SKM-1 (cell line): Measurements from ENCODE around the gene KCTD15.
A peak's percentile ranks its signal among the peaks of the same experiment; 100 is the strongest.
"Not testable (repeated sequence)": the region's sequence is repeated elsewhere in the genome, so short reads cannot be mapped to it uniquely, and the experiment has no call there.

Experiments used
- DNase-seq: peaks from one replicate; lab custom pipeline; 2025; ENCODE audit not compliant: unreplicated experiment; lab: John Stamatoyannopoulos, UW

The KCTD15 gene

DNA sequence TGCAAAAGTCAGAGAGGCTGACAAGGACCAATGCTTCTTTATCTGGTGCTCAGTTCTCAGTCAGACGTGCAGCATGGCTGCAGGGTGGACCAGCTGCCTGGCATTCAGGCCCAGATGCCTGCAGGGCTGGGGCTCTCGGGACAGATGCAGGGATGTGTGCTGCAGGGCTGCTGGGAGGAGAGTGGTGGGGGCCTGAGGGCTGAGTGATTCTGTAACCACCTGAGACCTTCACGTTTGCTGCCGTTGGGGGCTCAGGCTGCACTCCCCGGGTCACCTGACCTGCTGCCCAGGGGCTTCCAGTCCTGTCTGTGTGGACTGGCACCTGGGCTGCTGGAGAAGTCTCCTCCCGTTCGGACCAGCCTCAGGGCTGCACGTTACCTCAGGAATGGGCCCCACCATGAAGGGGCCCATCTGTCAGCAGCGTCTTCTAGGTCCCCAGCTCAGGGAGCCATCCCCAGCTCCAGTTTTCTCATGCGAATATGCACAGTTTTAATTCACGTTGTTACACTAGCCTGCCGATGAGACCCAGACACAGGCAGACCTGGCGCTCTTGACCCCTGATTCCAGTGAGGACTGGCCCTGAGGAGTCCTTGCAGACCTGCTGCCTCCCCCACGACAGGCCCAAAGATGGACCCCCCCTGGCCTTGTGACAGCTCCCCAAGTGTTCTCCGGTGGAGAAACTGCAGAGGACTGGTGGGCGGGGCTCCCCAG, 16.9 kb downstream of the KCTD15 start:
- DNase-seq = no peak

DNA sequence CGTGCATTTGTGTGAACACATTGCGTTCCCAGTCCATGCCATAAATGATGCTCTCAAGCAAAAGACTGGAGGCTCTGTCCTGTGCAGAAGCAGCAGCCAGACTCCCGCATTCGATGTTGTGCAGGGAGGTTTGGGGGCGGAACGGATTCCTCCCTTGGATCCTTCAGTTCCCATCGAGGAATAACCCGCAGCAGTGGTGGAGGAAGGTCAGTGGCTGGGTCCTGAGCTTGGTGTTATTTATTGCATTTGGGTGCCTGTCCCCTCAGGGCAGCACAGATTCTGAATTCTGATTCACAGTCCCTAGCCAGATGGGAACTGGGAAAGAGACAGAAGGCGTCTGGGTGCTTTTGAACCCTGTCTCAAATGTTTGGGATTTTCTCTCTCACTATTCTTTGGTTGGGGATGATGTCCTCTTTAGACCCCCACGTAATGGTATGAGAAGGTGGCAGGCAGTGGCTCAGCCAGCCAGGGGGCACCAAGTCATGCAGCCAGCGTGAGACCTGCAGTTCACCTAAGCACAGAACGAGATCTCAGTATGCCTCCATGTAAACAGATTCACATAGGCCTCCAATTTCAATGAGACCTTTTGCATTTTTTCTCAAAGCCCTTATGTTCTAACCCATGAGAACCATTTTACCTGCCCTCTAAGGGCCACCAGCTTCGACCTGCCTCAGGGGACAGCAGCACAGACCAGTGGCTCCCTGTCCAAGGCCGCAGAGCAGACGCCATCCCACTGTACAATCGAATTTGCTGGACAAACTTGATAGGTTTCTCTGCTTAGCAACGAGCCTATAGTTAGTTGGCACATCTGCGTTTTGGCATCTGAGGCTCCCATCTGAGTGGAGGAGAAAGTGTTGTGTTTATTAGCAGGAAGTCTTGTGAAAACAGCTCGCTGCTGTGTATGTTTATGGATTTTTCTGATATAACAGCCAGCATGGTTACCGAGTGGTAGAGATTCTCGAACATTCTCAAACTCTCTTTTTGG, 17.8 kb downstream of the KCTD15 start:
- no peak for DNase-seq

DNA sequence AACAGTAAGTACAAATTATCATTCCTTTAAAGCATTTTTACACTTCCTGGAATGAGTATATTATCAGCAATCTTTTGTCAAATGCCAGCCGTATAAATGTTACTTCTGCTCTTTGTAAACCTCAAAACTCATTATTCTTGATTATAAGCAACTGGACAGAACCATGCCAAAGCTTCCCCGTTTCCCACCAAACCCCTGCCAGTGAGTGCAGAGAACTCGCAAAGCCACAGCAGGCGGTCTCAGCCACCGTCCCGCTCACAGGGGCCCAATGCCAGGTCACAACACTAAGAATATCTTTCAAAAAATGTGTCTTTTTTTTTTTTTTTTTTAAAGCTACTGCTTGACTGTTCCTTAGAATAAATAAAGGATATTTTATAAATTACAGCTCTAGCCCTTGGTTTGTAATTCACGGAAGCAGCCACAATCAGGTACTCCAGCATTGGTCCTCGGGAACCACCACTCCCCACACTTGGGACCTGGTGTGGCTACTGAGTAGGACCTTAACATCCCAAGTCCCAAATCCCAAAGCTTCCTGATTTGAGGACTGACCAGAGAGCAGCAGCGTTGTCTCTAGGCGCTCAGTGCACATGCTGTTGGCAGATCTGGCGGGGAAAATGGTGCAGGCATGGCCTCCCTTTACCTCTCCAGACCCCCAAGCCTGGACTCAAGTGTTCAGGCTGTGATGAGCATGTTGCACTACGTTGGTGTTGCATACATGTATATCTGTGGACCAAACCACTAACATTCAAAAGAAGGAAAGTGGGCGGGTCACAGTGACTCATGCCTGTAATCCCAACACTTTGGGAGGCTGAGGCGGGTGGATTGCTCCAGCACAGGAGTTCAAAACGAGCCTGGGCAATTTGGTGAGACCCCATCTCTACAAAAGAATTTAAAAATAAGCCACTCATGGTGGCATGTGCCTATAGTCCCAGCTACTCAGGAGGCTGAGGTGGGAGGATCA, 19.0 kb downstream of the KCTD15 start:
- DNase-seq = no peak

DNA sequence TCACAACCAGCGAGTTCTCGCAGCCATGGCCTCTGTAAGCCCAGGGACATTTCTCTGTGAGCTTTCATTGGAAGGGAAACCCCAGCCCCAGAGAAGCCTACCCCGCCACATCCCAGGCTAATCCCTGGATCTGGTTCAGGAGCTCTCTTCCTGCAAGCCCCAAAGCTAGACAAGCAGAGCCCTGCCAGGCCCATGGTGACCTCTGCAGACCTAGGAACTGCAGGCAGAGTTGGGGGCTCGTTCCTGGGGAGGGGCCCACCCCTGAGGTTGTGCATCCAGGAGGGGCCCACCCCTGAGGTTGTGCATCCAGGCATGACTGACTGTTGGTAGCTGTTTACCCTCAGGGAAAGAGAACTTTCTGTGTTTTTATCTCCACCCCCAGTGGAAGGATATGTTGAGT, 21.7 kb downstream of the KCTD15 start:
- no peak for DNase-seq

DNA sequence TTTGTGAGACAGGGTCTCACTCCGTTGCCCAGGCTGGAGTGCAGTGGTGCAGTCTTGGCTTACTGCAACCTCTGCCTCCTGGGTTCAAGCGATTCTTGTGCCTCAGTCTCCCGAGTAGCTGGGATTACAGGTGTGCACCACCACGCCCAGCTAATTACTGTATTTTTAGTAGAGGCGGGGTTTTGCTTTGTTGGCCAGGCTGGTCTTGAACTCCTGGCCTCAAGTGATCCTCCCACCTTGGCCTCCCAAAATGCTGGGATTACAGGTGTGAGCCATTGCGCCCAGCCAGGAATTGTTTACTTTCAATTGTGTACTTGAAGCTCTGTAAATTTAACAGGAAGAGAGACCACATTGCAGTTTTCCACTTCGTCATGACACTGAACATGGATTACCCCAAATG, 22.4 kb downstream of the KCTD15 start:
- not testable (repeated sequence) for DNase-seq

DNA sequence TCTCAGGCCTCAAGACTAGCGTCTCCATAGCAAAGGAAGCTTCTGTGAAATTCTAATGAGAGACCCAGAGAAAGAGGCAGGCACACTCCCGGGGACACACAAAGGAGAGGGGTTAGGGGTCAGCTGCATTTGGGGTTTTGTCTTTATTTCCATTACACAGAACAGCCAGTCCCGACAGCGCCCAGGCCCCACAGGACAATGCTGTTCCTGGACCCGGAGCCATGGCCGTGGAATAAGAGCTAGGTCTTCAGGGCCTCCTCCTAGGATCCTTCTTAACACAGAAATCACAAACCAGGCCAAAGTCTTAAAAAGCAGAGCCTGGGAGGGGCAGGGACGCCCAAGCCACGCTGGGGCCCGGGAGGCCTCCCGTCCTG, 22.8 kb downstream of the KCTD15 start:
- DNase-seq = no peak

DNA sequence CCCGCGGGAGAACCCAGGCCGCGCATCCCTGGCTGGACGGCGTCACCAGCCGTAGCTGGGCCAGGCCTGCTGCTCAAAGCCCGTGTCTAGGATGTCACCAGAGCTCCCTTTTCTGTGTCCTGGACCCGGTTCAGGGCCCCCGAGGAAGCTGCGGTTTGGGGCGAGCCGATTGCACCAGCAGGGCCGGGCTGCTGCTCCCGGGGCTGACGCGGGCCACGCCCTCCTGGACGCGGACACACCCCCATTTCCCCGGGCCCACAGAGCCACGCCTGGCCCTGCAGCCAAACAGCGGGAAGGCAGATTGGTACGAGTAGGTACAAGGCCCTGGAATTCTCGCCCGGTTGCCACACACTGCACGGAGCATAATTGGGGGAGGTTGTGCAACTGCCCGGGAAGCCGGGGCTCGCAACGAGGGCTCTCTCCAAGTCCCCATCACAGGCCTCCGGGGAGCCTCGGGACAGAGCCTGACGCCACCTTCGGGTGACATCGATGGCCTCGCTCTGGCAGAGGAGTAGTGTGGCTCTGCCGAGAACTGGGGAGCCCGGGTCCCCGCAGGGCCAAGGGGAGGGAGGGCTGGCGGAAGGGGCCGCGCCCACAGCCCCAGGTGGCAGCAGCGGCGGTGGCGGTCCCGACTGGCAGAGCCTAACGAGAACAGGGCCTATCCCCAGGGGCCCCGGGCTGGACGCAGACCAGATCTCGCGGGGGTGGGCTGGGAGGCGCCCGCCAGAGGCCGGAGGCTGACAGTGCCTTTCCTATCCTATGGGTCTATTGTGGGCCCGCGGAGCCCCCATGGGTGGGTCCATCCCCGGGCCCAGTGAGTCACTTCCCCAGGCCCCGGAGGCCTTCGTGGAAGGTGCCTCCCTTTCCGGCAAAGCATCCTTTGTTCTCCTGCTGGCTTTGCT, 23.5 kb downstream of the KCTD15 start:
- peak; percentile 76 for DNase-seq

DNA sequence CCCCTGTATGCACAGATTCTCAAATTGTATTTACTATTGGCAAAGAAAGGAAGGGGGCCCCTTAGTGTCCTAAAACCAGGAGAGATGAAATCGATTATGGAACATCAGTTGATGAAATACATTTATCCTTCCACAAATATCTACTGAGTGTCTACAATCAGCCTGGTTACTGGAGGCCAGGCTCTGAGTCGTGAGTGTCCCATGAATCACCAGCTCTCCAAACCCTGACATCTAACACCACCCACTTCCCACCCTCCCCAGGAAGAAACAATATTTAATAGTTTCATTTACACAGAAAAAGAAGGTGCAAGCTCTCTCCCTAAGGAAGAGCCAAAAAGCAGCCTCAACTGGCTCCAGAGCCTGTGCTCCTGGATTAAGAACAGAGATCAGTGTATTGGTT, 25.2 kb downstream of the KCTD15 start:
- DNase-seq = no peak

DNA sequence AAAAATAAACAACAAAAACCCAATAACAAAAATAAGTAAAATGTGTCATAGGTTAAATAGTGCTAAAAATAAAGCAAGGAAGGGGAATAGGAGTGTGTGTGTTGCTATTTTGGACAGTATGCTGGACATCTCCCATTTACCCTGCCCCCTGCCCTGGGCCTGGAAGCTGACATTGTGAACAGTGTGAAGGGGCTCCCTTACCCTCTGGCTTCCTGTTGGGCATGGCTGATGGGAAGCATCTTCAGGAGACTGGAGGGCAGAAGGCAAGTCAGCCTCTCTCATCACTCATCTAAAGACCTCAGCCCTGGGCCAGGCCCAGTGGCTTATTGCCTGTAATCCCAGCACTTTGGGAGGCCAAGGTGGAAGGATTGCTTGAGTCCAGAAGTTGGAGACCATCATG, 26.7 kb downstream of the KCTD15 start:
- DNase-seq = no peak

DNA sequence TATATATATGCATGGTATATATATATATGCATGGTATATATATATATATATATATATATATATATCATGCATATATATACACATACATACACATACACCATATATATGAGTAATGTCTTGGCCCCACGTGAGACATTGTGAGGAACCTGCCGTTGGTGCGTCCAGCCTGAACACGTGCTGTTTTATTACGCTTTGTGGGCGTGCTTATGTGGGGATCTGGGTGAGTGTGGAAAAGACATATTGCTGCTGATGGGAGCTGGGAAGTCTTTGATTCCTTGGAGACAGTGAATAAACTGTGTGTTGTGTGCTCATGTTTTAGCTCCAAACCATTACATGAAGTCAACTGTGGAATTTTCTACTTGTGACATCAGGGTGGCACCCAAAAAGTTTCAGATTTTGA, 28.9 kb downstream of the KCTD15 start:
- DNase-seq = no peak

DNA sequence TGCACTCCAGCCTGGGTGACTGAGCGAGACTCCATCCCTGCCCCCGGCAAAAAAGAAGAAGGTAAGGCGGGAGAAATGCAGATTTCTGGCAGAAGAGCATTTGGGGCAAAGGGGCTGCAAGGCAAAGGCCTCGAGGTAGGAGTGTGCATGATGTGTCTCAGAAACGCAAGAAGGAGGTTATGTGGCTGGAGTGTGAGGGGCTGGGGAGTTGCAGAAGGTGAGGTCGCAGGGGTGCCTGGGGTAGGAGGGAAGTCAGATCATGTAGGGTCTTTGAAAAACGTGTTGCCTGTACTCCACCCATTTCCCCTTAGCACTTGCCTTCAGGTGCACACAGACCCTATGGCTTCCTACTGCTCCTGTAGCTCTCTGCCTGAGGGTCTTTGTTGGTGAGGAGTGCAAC, 29.9 kb downstream of the KCTD15 start:
- DNase-seq = no peak

DNA sequence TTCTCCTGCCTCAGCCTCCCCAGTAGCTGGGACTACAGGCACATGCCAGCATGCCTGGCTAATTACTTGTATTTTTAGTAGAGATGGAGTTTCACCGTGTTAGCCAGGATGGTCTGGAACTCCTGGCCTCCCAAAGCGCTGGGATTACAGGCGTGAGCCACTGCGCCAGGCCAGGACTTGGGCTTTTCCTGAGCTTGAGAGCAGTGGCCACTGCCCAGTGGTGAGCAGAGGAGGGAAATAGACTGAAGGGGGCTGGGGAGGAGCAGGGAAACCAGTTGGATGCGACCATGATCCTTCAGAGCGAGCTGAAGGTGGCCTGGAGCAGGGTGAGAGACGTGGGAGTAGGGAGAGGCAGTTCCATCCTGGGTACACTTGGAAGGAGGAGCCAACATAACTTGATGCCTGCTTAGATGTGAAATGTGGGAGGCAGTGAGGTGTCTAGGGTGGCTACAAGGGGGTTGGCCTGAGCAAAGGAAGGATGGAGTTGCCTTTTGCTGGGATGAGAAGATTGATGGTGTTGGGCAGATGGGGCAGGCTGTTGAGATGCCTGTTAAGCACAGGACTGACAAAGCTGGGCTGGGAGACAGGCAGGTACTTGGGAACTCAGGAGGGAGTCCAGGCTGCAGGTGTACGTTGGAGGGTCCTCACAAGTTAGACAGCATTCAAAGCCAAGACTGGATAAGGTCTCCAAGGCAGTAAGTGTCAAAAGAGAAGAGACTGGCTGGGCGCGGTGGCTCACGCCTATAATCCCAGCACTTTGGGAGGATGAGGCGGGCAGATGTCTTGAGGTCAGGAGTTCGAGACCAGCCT, 31.8 kb downstream of the KCTD15 start:
- DNase-seq = no peak

DNA sequence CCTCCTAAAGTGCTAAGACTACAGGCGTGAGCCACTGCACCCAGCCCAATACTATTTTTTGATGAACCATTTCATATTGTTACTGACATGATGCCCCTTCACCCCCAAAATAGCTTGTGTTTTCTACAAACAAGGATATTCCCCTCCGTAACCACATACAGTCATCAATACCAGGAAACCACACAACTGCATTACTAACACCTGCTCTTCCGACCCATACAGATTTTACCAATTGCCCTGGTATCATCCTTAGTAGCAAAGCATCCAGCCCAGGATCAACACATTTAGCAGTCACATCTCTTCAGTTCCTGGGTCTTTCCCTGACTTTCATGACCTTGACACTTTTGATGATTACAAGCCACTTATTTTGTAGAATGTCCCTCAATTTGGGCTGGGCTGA, 33.6 kb downstream of the KCTD15 start:
- DNase-seq = no peak

DNA sequence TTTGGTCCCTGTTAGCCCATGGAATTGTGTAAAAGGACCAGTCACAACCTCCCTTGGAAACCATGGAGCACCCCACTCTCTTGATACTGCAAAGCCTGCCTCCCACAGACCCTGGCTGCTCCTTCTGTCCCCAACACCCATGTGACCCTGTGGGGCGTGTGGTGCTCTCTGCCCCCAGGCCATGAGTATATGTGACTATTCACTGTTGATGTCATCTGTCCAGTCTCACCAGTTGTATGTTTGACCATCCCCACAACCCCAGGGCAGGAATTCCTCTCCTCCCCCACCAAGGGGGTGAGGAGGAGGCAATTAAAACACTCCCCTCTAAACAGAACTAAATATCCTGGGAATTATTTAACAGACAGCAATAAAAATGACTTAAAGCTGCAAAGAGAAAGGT, 35.2 kb downstream of the KCTD15 start:
- no peak for DNase-seq

DNA sequence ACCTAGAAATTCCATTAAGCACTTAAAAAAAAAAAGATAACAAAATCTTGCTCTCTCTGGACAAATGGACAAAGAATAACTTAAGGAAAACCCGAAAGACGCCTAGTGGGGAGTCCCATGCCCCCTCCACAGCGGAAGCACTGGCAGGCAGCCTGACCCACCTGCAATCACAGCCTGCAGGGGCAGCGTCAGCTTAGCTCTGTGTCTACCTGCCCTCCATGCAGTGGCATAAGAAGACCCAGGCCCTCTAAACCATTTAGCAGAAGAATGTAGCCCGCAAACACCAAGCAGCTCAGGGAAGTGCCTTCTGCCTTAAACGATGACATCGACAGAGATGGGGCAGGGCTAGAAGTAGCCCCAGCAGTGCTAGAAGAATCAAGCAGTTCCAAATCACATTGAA, 36.0 kb downstream of the KCTD15 start:
- no peak for DNase-seq

DNA sequence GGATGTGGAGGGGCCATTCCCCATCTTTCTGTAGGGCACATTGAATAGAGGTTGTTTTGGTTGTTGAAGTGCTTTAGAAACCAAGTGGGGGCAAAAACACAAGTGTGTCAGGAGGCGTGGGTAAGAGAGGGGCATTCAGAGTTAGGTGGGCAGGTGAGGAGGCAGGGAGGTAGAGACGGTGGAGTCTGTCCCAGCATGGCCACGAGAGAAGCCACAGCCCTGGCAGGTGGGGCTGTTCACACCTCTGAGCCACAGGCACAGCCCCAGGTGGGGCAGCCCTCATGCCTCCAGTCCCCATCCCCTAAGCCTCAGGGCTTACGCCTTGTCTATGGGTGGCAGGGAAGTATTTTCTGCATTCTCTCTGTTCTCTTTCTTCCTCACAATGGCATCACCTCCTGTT, 43.7 kb downstream of the KCTD15 start:
- no peak for DNase-seq

DNA sequence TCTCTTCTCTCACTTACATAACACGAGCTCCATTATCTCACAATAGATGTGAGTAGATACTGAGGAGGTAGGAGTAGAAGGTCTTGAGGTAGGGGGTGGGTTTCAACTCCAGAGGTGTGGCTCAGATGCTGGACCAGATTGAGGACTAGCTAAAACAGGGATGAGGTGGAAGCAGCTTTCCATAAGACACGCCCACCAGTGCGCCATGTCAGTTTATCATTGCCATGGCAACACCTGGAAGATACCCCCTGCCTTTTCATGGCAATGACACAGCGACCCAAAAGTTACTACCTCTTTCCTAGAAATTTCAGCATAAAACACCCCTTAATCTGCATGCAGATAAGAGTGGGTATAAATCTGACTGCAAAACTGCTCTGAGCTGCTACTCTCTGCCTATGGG, 44.1 kb downstream of the KCTD15 start:
- DNase-seq = no peak

DNA sequence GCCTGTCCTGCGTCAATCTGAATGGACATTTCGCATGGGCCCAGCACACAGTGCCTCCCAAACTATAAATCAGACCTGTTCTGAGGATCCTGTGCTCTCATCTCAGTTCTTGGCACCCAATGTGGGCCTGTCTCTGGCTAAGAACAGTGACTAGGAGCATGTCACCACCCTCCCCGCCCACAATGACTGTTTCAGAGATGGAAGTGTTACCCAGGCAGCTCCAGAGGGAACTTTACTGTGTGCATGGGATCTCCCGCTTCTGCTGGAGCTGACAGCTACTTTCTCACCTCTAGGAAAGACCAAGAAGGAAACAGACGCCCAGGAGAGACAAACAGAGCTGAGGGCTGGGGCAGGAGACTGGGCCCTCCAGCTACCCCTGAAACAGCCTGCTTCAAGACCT, 45.0 kb downstream of the KCTD15 start:
- no peak for DNase-seq

DNA sequence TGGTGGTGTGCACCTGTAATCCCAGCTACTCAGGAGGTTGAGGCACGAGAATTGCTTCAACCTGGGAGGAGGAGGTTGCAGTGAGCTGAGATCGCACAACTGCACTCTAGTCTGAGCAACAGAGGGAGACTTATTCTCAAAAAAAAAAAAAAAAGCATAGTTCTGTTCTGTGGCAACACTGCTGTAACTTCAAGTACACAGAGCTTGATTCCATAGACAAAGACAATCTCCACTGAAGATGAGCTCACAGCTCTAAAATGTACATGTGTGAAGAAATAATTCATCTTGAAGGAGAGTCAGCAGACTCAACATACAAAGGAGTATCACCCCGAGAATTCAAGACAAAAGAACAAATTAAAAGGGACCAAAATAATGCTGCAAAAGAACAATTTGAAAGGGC, 47.8 kb downstream of the KCTD15 start:
- no peak for DNase-seq
